HL-60/S4 treated with retinoic acid at 250 ng/mL for 4 days and 3 days (cell line): ENCODE data around the gene DAB2IP.

Source experiments
- in situ Hi-C: fragments of 300-500 bp; cut with MboI; formaldehyde crosslinking; loops from 2 replicates; pipeline ENCODE4 v1.7.0; 2022; ENCODE audit warnings: low sequenced_read_pairs

The DAB2IP gene

DNA sequence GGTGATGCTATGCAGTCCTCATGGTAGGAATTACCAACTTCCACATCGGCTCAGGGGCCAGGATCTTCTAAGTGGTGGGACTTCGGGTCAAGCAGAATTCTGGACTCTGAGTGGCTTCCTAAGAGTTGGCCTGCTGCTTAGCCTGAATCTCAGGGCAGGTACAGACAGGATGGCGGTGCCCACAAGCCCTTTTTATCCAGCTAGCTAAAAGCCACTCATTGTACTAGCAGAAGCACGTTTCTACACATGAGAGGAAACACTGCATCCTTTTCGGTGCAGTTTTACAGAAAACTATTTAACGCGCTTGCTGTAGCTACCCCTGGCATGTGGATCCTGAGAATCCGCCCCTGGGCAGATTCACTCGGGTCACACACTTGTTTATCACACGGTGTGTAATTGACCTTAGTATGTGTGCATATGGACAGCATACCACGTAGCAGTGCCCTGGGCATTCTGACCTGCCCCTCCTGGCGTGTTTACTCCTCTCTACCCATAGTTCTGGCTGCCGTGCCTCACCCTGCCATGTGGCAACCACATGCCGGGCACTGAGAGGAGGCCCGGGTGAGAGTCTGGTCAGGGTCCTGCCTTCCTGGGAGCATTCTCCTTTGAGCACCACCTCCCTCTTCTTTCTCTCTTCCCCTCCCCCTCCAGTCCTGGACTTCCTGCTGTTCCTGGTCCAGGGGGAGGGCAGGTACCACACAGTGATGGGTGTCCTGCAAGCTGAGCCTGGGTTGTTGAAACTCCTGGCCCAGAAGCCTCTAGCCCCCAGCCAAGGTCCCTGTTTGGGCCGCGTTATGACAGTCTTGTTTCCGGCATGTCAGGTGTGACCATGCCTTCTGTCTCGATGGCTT, 65.9 kb downstream of the DAB2IP start:
- in situ Hi-C loops, result no loop called here

DNA sequence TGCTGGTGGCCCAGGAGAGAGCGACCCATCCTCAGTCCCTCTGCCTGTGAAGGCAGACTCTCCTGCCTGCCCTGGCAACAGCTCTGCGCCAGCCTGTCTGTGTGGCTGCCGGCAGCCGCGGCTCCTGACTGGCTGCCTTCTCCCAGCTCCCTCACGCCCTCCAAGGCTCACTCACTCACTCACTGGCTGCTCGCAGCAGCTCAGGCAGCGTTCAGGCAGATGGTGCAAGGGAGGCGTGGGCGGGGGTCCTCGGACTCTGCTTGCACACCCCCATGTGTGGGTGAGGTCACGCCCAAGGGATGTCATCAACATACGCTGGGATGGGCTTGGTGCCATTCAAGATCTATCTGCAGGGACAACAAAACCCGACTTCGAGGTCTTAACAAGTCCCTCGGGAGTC, 66.7 kb downstream of the DAB2IP start:
- in situ Hi-C loops, result no loop called here

DNA sequence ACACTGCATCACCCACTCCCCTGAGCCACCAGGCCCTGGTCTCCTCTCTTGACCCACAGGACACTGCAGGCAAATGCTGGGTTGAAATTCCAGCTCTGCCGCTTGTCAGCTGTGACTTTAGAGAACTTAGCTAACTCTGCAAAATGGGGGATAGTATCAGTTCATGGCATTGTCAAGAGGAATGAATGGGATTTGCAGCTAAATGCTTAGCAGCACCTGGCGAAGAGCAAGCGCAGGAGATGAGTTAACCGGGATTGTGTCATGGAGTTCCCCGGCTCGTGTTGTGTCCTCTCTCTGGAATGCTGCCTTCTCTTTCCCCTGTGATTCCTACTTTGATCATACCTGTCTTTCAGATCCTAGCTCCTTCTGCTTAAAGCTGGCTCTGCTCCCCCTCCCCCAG, 67.1 kb downstream of the DAB2IP start:
- in situ Hi-C loops, result no loop called here

DNA sequence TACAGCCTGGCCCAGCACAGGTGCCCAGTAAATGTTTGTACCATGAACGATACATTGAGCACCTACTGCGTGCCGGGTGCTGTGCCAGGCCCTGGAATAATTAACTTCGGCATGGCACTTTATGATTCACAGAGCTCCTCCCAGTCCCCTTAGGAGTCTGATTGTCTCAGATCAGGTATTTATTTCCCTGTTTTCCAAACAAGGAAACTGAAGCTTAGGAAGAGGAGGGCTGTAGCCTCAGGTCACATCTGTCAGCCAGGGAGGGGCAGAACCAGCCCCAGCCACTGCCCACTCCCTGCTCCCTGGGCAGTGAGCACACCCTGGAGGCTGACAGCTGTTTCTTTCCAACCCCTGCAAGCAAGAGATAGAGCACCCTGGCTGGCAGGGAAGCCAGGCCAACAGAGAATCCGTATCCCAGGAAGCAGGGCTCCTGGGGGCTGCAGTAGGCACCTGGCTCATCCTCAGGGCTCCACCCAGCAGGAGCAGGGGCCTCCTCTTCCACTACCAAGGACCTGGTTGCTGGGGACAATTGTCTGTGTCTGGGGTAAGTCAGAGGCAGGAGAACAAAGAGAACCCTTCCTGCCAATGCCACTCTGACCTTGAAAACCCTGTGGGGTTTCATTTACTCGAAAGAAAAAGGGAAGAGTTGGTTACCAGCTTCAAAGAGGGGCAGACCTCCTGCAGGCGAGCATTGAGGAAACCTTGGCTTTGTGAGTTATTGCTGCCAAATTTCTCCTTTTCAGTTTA, 69.0 kb downstream of the DAB2IP start:
- in situ Hi-C loops, result no loop called here

DNA sequence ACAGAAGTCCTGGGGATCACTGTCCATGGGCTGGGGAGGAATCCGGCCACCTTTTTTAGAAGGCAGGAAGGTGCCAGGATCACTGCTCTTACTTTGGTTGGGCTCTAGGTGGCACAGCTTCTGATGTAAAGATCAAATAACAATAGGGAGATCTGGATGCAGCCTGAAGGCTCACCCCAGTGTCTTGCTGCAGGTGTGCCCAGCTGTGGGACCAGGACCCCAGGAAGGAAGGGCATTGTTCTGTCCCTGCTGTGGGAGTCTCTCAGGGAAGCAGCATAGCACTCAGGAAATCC, 69.6 kb downstream of the DAB2IP start:
- in situ Hi-C loops, result no loop called here

DNA sequence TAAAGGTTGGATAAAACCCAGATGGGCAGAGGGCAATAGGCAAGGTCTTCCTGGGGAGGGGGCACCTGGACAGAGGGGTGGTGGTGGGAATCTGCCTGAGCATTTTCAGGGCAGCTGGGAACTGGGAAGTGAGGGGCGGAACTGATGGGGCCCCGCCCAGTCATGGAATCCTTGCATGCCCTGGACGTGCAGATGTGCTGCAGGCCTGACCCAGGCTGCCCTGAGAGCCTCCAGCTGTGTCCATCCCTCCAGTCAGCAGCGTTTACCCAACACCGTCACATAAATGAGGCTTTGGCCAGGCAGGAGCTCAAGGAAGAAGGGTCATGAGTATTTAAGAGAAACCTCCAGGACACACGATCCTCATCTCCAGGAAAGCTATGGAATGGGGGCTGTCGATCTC, 70.3 kb downstream of the DAB2IP start:
- in situ Hi-C loops, result no loop called here

DNA sequence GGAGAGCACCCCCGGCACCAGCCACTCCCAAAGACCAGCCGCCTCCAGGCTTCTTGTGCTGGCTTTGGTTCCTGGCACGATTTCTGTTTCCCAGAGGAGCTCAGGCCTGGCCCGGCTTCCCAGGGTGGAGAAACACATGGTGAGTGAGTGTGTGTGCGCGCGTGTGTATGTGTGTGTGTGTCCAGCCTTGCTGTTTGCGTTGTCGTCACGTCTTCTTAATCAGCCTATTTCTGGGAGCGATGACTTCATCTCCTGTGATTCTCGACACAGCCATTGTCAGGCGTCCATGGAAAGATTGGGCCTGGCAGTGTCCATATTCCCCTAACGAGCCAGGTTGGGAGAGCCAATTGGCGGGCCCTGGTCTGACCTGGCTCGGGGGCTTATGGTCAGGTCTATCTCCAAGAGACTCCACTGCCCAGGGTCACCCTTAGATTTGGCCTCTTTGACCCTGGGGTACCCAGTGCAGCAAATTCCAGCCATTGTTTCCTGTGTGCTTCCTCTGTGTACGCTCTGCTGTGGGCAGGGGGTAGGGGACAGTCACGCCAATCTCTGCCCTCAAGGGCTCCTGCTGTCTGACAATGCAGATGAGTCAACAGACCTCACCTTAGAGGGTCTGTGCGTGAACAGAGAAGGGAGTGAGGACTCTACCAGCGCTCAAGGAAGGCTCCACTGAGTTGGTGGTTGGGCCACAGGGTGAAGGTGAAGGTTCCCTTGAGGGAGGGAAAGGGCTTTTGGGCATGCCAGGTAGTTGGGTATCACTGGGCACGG, 73.8 kb downstream of the DAB2IP start:
- in situ Hi-C loops, result no loop called here

DNA sequence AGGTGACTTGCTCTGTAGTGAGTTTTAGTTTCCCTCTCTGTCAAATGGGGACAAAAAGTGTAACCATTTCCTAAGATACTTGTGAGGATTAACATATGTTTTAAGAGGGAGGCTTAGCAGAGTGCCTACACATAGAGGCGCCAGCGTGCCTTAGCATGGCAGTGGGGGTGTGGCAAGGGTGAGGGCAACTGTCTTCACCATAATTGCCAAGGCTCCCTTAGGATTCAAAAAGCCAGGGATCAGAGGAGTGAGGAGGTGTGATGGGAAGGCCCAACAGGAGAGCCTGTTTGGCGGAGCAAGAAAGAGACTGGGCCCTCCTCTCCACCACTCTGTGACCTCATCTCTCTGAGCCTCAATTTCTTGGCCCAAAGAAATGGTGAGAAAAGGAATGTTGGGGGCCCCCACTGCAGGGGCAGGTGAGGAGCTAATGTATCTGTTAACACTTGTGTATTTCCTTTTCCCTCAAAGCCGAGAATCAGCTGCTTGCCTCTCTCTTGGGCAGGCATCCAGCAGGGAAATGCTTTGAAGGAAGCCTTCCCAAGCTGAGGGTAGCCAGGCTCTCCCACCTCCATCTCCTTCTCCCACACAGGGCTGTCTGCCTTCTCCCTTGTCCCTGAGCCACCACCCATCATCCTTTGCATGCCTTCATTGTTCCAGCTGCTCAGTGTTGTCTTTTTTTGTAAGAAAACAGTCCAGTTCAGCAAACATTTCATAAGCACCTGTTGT, 76.0 kb downstream of the DAB2IP start:
- in situ Hi-C loops, result no loop called here

DNA sequence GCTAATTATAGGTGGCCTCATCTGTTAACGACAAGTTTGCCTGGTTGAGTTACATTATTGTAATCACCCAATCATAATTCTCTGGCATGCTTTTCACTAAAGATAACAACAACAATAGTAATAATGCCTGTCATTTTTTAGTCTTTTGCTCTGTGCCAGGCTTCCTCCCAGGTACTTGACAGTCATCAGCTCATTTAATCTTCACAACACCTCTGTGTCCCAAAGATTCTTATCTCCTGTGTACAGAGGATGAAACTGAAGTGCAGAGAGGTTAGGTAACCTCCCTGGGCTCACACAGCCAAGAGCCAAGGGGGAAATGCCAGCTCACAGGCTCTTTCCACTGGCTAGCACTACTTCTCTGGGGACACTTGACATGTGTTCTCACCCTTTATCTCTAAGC, 77.5 kb downstream of the DAB2IP start:
- in situ Hi-C loops, result no loop called here

DNA sequence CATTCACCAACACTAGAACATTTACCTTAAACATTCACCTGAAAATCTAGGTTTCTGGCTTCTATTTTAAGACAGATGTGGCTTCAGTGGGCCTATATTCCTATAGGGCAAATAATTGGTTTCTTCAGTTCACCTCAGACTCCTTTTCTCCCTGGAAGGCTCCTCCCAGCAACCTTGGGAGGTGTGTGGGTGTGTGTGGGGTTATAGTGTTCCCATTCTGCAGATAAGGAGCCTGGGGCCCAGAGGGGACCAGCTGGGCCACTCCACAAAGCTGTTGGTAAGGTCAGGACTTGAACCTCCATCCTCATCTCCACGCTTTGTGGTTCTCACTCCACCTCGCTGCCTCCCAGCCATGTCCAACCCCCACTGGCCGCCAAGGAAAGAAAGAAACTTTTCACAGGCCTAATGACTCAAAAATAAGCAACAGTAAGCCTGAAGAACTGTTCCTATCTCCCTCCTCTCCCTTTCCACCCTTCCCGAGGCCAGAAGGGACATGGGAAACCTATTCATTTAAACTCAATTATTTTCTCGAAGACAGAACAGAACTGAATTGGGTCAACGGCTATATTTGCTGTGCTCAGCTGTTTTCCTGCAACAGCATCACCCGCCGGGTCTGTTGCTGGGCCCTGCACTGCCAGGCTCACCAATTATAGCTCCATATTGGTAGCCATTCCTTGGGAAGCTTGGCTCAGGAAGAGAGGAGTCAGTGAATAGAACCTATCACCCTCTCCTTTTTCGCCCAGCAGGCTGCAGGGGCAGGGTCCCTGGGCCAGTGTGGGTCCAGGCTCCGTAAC, 78.5 kb downstream of the DAB2IP start:
- in situ Hi-C loops, result no loop called here

DNA sequence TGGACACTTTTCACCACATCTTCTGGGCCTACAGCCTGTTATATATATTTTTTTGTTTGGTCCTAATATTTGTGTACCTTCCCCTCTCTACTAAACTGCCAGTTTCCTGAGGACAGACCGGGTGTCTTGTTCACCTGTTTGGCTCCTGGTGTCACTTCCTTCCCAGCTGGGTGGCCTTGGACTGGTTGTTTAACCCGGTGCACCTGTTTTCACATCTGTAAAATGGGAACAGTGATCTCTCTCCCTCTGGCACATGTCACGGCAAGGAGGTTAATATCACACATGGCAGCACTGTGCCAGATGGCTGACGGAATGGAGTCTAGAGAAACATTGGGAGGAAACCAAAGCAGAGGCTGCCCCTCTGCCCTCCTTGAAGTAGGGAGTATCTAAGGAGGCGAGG, 79.7 kb downstream of the DAB2IP start:
- in situ Hi-C loops, result no loop called here

DNA sequence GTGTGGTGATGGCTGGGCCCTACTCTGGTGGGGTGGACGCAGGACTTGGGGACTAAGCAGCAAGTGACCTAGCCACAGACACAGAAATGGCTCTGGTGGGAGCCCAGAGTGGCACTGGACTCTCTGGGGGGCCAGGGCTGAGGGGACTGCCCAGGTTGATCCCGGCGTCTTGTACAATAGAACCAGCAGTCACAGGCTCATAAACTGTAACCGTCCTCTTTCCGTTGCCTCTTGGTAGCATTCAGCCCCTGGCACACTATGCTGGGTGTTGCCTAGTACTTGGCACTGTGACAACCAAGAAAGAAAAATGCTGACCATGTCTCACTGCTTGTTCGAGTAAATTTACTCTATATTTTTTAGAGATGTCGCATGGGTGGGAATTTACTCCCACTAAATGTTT, 80.5 kb downstream of the DAB2IP start:
- in situ Hi-C loops, result no loop called here

DNA sequence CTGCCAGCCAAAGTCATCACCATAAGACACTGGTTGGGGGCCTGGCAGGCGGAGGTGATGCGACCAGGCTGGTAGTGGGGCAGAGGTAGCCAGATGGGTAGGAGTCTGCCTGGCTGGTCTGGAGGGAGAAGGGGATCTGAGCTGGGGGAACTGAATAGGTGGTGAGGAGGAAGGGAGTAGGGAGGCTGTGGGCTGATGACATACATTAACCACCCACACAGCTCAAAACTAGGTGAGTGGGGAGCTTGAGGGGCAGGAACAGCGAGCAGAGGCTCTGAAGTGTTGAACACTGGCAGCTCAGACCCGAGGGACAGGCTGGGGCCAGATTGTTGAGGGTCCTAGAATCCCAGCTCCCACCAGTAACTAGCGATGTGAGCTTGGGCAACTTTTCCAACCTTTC, 81.0 kb downstream of the DAB2IP start:
- in situ Hi-C loops, result no loop called here

DNA sequence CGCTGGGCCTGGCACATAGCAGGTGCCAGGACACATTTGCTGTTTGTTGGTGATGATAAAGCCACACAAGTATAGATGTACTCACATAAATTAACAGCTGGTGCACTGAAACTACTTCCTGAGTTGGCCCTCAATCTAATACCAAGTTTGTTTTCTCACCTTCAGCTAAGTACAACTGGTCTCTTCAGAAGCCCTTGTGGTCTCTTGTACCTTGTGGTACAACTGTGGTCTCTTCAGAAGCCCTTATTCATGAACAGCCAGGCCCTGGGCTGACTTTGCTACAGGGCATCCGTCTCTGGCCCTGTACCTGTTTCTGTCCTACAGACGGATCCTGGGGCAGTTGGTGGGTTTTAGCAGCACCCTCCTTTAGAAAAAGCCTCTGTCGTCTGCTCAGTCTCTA, 81.5 kb downstream of the DAB2IP start:
- in situ Hi-C loops, result no loop called here

DNA sequence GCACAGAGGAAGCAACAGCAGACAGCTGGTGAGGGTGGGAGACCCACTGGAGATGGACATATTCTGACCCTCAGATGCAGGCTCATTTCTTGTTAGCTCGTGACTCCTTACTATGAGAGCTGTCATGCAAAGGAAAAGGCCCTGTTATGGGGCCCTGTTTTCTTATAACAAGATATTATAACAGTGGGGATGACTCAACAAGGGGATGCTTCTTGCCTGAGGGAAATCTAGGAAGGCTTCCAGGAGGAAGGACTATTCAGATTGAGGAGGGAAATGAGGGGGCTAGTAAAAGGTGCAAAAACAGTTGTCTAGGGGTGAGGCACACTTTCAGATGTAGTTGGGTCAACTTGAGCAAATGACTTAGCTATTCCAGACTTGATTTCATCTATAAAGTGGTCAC, 83.0 kb downstream of the DAB2IP start:
- in situ Hi-C loops, result no loop called here

DNA sequence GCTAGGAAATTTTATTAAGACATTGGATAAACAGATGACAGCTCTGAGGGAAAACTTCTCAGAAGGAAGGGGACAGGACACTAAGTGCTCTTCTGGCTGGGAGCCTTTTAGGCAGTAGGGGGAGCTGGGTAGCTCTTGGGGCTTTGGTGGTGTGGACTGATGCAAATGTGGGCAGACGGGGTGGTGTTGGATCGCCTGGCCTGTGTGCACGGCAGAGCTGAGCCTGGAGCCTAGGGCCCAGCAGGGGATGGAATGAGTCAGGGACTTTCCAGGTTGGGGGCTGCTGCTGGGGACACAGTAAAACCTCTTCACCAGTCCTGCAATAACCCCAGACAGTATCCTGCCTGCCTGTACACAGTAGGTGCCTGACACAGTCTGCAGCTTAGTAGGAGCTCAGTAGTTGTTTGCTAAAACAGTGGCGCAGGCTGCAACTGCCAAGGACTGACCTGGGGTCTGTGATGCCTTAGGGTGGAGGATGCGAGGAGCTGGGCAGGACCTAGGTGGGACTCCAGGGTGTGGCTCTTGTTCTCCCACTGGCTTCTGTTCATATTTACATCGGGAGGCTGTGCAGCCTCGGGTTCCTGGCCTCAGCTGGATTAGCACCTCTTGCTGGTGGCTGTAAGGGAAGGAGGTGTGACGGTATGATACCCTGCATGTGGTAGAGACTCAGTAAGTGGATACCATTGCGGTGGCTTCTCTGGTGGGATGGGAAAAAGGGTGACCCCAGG, 83.8 kb downstream of the DAB2IP start:
- in situ Hi-C loops, result no loop called here

DNA sequence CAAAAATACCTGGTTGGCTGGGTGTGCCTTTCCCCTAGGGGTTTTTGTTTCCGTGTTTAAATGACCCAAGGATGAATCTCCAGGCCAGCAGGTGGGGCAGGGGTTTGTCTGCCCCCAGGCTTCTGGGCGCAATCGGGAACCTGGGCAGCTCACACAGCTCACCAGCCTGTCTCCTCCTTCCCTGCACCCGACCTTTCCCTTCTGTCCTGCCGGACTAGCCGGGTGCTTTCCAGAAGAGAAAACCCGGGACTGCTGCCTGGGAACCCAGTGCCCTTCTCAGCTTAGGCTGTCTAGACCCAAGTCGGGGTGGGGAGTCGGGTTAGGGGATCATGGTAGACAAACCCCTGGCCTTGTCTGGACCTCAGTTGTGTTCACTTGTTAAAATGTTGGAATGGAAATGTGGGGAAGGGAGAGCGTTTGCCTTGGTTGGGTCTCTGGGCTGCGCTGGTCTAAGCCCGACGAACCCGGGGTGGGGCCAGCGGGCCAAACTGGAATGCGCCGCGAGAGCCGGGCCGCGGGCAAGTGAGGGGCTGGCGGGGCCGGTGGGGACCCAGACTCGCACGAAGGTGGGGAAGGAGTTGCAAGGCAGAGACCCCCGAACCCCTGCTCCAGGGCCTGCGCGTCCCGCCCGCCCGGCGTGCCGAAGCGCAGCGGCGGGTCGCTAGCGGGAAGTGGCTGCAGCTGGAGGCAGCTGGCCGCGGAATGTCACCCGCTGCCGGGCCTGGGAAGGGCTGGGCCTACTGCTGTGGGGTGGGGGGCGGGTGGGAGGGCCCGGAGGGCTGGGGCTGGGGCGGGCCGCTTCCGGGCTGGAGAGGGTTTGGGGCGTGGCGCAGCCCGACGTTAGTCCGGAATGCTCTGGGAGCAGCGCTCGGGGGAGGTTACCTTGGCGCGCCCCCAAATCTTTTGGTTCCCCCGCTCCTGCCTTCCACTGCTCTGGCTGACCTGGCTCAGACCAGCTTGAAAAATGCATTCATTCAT, 84.6 kb downstream of the DAB2IP start:
- in situ Hi-C loops, result no loop called here

DNA sequence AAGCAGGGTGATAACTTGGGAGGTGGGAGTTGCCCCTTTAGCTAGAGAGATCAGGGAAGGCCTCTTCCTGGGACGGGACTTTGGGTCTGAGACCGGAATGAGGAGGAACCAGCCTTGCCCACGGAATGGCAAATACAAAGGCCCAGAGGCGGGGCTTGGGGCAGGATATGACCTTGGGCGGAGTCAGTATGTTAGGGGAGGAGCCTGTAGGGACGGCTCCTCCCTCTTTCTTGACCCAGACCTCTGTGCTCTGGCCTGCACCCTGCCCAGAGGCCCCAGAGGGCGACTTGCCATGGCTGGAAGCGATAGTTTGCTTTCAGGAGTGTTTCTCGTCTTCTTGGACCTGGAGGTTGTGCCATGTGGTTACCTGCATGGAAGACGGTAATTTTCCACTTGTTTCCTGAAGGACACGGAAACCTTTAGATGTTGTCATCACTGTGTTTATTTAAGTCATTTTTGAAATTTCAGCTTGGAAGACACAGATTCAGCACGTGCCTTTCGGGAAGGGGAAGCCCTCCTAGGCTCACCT, 85.6 kb downstream of the DAB2IP start:
- in situ Hi-C loops, result no loop called here
